ENCODE data around the gene BTBD2.

The BTBD2 gene

GRCh38 chr19:1981253-1981652 lies 34.3 kb downstream of the BTBD2 start:
- DNase-seq, result no peak

GRCh38 chr19:1980809-1981181 lies 34.7 kb downstream of the BTBD2 start:
- DNase-seq, result no peak

- DNase-seq, result no peak
Observed at GRCh38 chr19:1980091-1980808, 35.3 kb downstream of the BTBD2 start.

- DNase-seq, result no peak
Observed at GRCh38 chr19:1979642-1980041, 35.9 kb downstream of the BTBD2 start.

GRCh38 chr19:1979017-1979416 lies 36.5 kb downstream of the BTBD2 start:
- DNase-seq, result no peak

GRCh38 chr19:1978346-1978894 lies 37.1 kb downstream of the BTBD2 start:
- DNase-seq, result no peak

GRCh38 chr19:1977120-1977519 lies 38.4 kb downstream of the BTBD2 start:
- DNase-seq, result no peak

GRCh38 chr19:1975162-1975480 lies 40.4 kb downstream of the BTBD2 start:
- no peak for DNase-seq

GRCh38 chr19:1974381-1975161 lies 40.9 kb downstream of the BTBD2 start:
- no peak for DNase-seq

- DNase-seq, result no peak
Observed at GRCh38 chr19:1970806-1971502, 44.6 kb downstream of the BTBD2 start.

- no peak for DNase-seq
Observed at GRCh38 chr19:1970003-1970805, 45.3 kb downstream of the BTBD2 start.

GRCh38 chr19:1969176-1970002 lies 46.1 kb downstream of the BTBD2 start:
- no peak for DNase-seq

- no peak for DNase-seq
Observed at GRCh38 chr19:1968279-1969175, 47.0 kb downstream of the BTBD2 start.

- no peak for DNase-seq
Observed at GRCh38 chr19:1967087-1967608, 48.4 kb downstream of the BTBD2 start.

GRCh38 chr19:1962674-1963073 lies 52.8 kb downstream of the BTBD2 start:
- no peak for DNase-seq

GRCh38 chr19:1961000-1961883 lies 54.3 kb downstream of the BTBD2 start:
- DNase-seq, result no peak

- no peak for DNase-seq
Observed at GRCh38 chr19:1959928-1960589, 55.5 kb downstream of the BTBD2 start.

GRCh38 chr19:1957562-1958248 lies 57.8 kb downstream of the BTBD2 start:
- no peak for DNase-seq

All from activated CD4-positive, CD25-positive, alpha-beta regulatory T cell treated with anti-CD3 and anti-CD28 coated beads, Interleukin-2, amount 50 U/mL, for 72 hours (primary cell).